Subcutaneous abdominal adipose tissue (tissue), 5 donors: ENCODE measurements around the gene COL2A1.
A peak's percentile ranks its signal among the peaks of the same experiment; 100 is the strongest.

Source experiments
- H3K27ac ChIP-seq: one replicate; pipeline ENCODE4 v1.7.0; 2013; ENCODE audit warnings: low read depth, mild to moderate bottlenecking, inconsistent platforms, low read length, moderate library complexity
- H3K27me3 ChIP-seq, 5 donors: one replicate each; pipeline ENCODE4 v1.7.0; 2013; ENCODE audit warnings: low read length in 5 of 5, inconsistent platforms in 1 of 5; ENCODE audit not compliant: control insufficient read depth in 5 of 5, insufficient read depth in 4 of 5
- H3K36me3 ChIP-seq, 5 donors: one replicate each; pipeline ENCODE4 v1.7.0; 2013; ENCODE audit warnings: low read length in 5 of 5; ENCODE audit not compliant: control insufficient read depth in 5 of 5, insufficient read depth in 5 of 5
- H3K4me1 ChIP-seq, 5 donors: one replicate each; pipeline ENCODE4 v1.7.0; 2013; ENCODE audit warnings: low read length in 5 of 5, mild to moderate bottlenecking in 3 of 5, moderate library complexity in 1 of 5; ENCODE audit not compliant: control insufficient read depth in 5 of 5, insufficient read depth in 5 of 5
- H3K4me3 ChIP-seq, 5 donors: one replicate each; pipeline ENCODE4 v1.7.0; 2013; ENCODE audit warnings: low read length in 5 of 5, low read depth in 1 of 5
- H3K9ac ChIP-seq, 5 donors: one replicate each; pipeline ENCODE4 v1.7.0; 2013; ENCODE audit warnings: low read length in 5 of 5, mild to moderate bottlenecking in 4 of 5, moderate library complexity in 3 of 5
- H3K9me3 ChIP-seq, 5 donors: one replicate each; pipeline ENCODE4 v1.7.0; 2013; ENCODE audit warnings: low read length in 5 of 5; ENCODE audit not compliant: control insufficient read depth in 5 of 5
- donor health status: healthy.
- donor health status: healthy.
- donor health status: healthy.
- donor health status: healthy.
- donor health status: healthy.

COL2A1 gene

GRCh38 chr12:48005001-48005749 is 899 bp upstream of the COL2A1 start:
- Histone ChIP-seq H3K36me3 (no peaks in the 10 kb centered on the region), H3K27me3 (peaks cover 35 to 77% (median 49%) of the 10 kb centered on the region in 5 donors), H3K4me1 (peaks cover 7 to 46% (median 41%) of the 10 kb centered on the region in 5 donors), H3K27ac (no peak overlapping the region), H3K4me3 (peak overlapping the region in 1 of 5 donors; percentile 58), H3K9me3 (no peaks in the 10 kb centered on the region), H3K9ac (no peak overlapping the region)

DNA sequence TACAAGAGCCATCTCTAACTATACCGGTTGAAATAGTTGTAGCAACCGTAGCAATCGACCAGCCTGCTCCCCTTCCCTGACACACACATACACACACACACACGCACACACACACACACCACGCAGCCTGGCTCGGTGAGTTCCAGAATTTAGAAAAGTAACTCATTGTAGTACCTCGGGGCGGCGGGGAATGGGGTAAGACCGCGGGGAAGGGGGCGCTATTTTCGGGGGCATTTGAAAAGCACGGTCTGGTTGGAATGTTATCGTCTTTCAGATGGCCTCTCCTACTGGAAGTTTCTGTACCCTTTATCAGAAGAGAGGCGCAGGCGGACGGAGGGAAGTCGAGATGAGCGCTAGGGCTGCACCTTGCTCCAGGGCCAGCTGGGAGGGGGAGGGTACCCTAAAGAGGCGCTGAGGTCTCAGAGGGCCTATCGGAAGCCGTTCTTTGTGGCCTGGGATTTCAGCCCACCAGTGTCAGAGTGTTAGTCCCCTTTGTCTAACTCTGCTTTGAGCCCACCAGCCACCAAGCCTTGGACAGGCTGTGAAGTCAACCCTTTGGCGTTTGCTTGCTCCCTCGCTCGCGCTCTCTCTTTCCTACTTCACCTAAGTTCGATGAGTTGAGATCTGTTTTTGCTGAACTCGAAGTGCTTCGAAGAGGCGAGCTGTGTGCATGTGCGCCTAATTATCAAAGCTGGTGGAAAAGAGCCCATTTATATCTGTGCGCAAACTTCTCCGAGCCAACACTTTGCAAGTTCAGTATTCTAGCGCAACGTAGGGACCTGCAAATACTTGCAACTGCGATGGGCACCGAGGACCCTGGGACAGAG is 837 bp downstream of the COL2A1 start:
- H3K4me3 ChIP-seq: peak overlapping the region; percentile 8 to 75 (median 26)
- peaks cover 7 to 46% (median 41%) of the 10 kb centered on the region in 5 donors for H3K4me1 ChIP-seq
- no peaks in the 10 kb centered on the region for H3K36me3 ChIP-seq
- H3K27me3 ChIP-seq: peaks cover 32 to 71% (median 60%) of the 10 kb centered on the region in 5 donors
- H3K9ac ChIP-seq: no peak overlapping the region
- H3K9me3 ChIP-seq: no peaks in the 10 kb centered on the region
- no peak overlapping the region for H3K27ac ChIP-seq

DNA sequence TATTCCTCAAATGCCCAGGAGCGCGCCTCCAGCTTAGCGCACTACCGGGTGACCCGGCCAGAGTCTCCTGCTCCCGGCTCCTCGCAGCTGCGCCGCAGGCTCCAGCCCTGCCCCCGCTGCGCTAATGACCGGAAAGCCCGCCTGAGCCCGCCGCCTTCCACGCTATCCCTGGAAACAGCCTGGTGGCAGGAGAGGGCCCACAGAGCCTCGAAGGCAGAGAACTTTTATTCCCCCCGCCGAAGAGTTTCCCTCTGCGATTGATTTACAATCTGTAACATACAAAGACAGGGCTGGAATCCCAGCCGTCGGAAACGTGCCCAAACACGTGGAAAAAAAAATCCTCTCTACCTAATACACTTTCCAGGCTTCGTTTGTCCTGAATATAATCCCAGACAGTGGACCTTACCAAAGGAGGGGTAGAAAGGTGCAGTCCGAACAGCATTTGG is 1.5 kb downstream of the COL2A1 start:
- Histone ChIP-seq H3K36me3 (no peaks in the 10 kb centered on the region), H3K9ac (no peak overlapping the region), H3K27me3 (peaks cover 32 to 73% (median 58%) of the 10 kb centered on the region in 5 donors), H3K4me3 (peak overlapping the region; percentile 56 to 75 (median 67)), H3K4me1 (peaks cover 7 to 46% (median 41%) of the 10 kb centered on the region in 5 donors), H3K9me3 (no peaks in the 10 kb centered on the region), H3K27ac (no peak overlapping the region)

GRCh38 chr12:48002414-48002730 is 1.9 kb downstream of the COL2A1 start:
- H3K9me3 ChIP-seq: no peaks in the 10 kb centered on the region
- no peak overlapping the region for H3K9ac ChIP-seq
- H3K4me3 ChIP-seq: peak overlapping the region; percentile 56 to 75 (median 67)
- H3K27me3 ChIP-seq: peaks cover 32 to 74% (median 58%) of the 10 kb centered on the region in 5 donors
- H3K36me3 ChIP-seq: no peaks in the 10 kb centered on the region
- H3K27ac ChIP-seq: no peak overlapping the region
- peaks cover 7 to 46% (median 41%) of the 10 kb centered on the region in 5 donors for H3K4me1 ChIP-seq

GRCh38 chr12:48001505-48002413 is 2.5 kb downstream of the COL2A1 start:
- Histone ChIP-seq H3K27ac (no peak overlapping the region), H3K4me3 (peak overlapping the region; percentile 62 to 78 (median 68)), H3K9ac (peak overlapping the region in 3 of 5 donors; percentile 39 to 56 (median 53)), H3K36me3 (no peaks in the 10 kb centered on the region), H3K9me3 (no peaks in the 10 kb centered on the region), H3K27me3 (peaks cover 32 to 74% (median 53%) of the 10 kb centered on the region in 5 donors), H3K4me1 (peaks cover 7 to 46% (median 41%) of the 10 kb centered on the region in 5 donors)

- H3K4me1 ChIP-seq: peaks cover 7 to 50% (median 45%) of the 10 kb centered on the region in 5 donors
- H3K9ac ChIP-seq: peak overlapping the region in 3 of 5 donors; percentile 39 to 56 (median 53)
- no peak overlapping the region for H3K27ac ChIP-seq
- peak overlapping the region; percentile 62 to 78 (median 68) for H3K4me3 ChIP-seq
- peaks cover 32 to 72% (median 53%) of the 10 kb centered on the region in 5 donors for H3K27me3 ChIP-seq
- H3K9me3 ChIP-seq: no peaks in the 10 kb centered on the region
- H3K36me3 ChIP-seq: no peaks in the 10 kb centered on the region
These were observed 3.3 kb downstream of the COL2A1 start for GRCh38 chr12:48000878-48001504.

DNA sequence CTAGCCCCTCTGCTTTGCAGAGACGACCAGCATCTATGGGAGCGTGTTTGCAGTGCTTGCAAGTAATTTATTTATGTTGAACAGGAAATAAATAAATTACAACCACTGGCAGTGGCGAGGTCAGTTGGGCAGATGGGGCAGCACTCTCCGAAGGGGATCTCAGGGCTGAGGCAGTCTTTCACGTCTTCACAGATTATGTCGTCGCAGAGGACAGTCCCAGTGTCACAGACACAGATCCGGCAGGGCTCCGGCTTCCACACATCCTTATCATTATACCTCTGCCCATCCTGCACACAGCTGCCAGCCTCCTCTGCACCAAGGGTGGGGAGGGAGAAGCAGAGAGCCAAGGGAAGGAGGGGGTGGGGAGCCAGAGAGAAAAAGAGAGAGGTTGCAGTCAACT is 4.5 kb downstream of the COL2A1 start:
- H3K4me1 ChIP-seq: peaks cover 7 to 50% (median 46%) of the 10 kb centered on the region in 5 donors
- peaks cover 23 to 60% (median 41%) of the 10 kb centered on the region in 5 donors for H3K27me3 ChIP-seq
- H3K9me3 ChIP-seq: no peaks in the 10 kb centered on the region
- no peak overlapping the region for H3K4me3 ChIP-seq
- no peaks in the 10 kb centered on the region for H3K36me3 ChIP-seq
- no peak overlapping the region for H3K9ac ChIP-seq
- no peak overlapping the region for H3K27ac ChIP-seq

GRCh38 chr12:47997321-47997720 is 7.0 kb downstream of the COL2A1 start:
- Histone ChIP-seq H3K4me3 (no peak overlapping the region), H3K9ac (no peak overlapping the region), H3K9me3 (no peaks in the 10 kb centered on the region), H3K4me1 (peaks cover 3 to 25% (median 22%) of the 10 kb centered on the region in 5 donors), H3K27me3 (peaks cover 10 to 41% (median 19%) of the 10 kb centered on the region in 5 donors), H3K27ac (no peak overlapping the region), H3K36me3 (no peaks in the 10 kb centered on the region)

- no peak overlapping the region for H3K9ac ChIP-seq
- H3K27me3 ChIP-seq: peaks cover 3 to 34% (median 13%) of the 10 kb centered on the region in 5 donors
- H3K9me3 ChIP-seq: no peaks in the 10 kb centered on the region
- H3K36me3 ChIP-seq: no peaks in the 10 kb centered on the region
- H3K4me3 ChIP-seq: no peak overlapping the region
- peaks cover 0 to 12% (median 9%) of the 10 kb centered on the region in 5 donors for H3K4me1 ChIP-seq
- no peak overlapping the region for H3K27ac ChIP-seq
These were observed 8.3 kb downstream of the COL2A1 start for GRCh38 chr12:47995981-47996401.
